Chondrocyte (in vitro differentiated cells): ENCODE measurements around the gene HYDIN. TPM values are rescaled to one million over a fixed set of nuclear protein-coding genes. Genes with fewer than 3 reads are reported as not detected.
"Not testable (repeated sequence)": the region's sequence is repeated elsewhere in the genome, so short reads cannot be mapped to it uniquely, and the experiment has no call there.

Experiments
- DNase-seq: peaks from one replicate; pipeline ENCODE4 v3.0.0; 2021; ENCODE audit warnings: mixed read lengths, low spot score
- H3K27ac Mint-ChIP-seq: one replicate; pipeline ENCODE4 v1.8.0; 2021; ENCODE audit warnings: mild to moderate bottlenecking, moderate library complexity, mixed read lengths; ENCODE audit not compliant: unreplicated experiment
- H3K27me3 Mint-ChIP-seq: 2 replicates; pipeline ENCODE4 v1.8.0; 2021; ENCODE audit warnings: low read depth, mixed read lengths
- H3K36me3 Mint-ChIP-seq: 2 replicates; pipeline ENCODE4 v1.8.0; 2021; ENCODE audit warnings: low read depth, mixed read lengths
- H3K4me1 Mint-ChIP-seq: 2 replicates; pipeline ENCODE4 v1.8.0; 2021; ENCODE audit warnings: low read depth, mild to moderate bottlenecking, mixed read lengths
- H3K4me3 Mint-ChIP-seq: one replicate; pipeline ENCODE4 v1.8.0; 2021; ENCODE audit warnings: mild to moderate bottlenecking, moderate library complexity, mixed read lengths; ENCODE audit not compliant: unreplicated experiment
- H3K9me3 Mint-ChIP-seq: 2 replicates; pipeline ENCODE4 v1.8.0; 2021; ENCODE audit warnings: low read depth, mixed read lengths
- CTCF ChIP-seq: fragments of 200-600 bp; sonication (generic); IDR thresholded peaks from 2 replicates; pipeline ENCODE4 v1.5.0; 2021; ENCODE audit warnings: antibody characterized with exemption, mild to moderate bottlenecking, moderate library complexity
- total RNA-seq: library from RNA; stranded (reverse); gene quantifications from 3 replicates; pipeline ENCODE4 v1.2.1, GENCODE V29; 2021

Gene HYDIN
- total RNA-seq, 1 donor from 2014 or later = not detected

- not testable (repeated sequence) for H3K36me3 Mint-ChIP-seq, DNase-seq, H3K27me3 Mint-ChIP-seq, H3K4me3 Mint-ChIP-seq, H3K27ac Mint-ChIP-seq, H3K4me1 Mint-ChIP-seq, H3K9me3 Mint-ChIP-seq
These were observed 365.8 kb downstream of the HYDIN start for GRCh38 chr16:70864698-70865097.

GRCh38 chr16:70861996-70862395, 368.5 kb downstream of the HYDIN start:
- not testable (repeated sequence) for H3K4me1 Mint-ChIP-seq, H3K9me3 Mint-ChIP-seq

GRCh38 chr16:70851299-70851698, 379.2 kb downstream of the HYDIN start:
- not testable (repeated sequence) for H3K36me3 Mint-ChIP-seq, DNase-seq, H3K27me3 Mint-ChIP-seq, H3K4me3 Mint-ChIP-seq, H3K27ac Mint-ChIP-seq, H3K4me1 Mint-ChIP-seq, H3K9me3 Mint-ChIP-seq

More at GRCh38 chr16:70861996-70862395, 368.5 kb downstream of the HYDIN start:
- not testable (repeated sequence) for H3K27ac Mint-ChIP-seq, H3K27me3 Mint-ChIP-seq, H3K36me3 Mint-ChIP-seq, H3K4me3 Mint-ChIP-seq, DNase-seq

GRCh38 chr16:70823498-70824118, 406.9 kb downstream of the HYDIN start:
- not testable (repeated sequence) for DNase-seq, H3K9me3 Mint-ChIP-seq

GRCh38 chr16:70822734-70823133, 407.8 kb downstream of the HYDIN start:
- H3K4me1 Mint-ChIP-seq = not testable (repeated sequence)

More at GRCh38 chr16:70823498-70824118, 406.9 kb downstream of the HYDIN start:
- not testable (repeated sequence) for H3K4me3 Mint-ChIP-seq, H3K4me1 Mint-ChIP-seq, H3K27me3 Mint-ChIP-seq, H3K27ac Mint-ChIP-seq, H3K36me3 Mint-ChIP-seq

GRCh38 chr16:70818088-70818487, 412.4 kb downstream of the HYDIN start:
- not testable (repeated sequence) for H3K27ac Mint-ChIP-seq, H3K27me3 Mint-ChIP-seq, DNase-seq, H3K4me1 Mint-ChIP-seq, H3K9me3 Mint-ChIP-seq, H3K36me3 Mint-ChIP-seq, H3K4me3 Mint-ChIP-seq

More at GRCh38 chr16:70822734-70823133, 407.8 kb downstream of the HYDIN start:
- not testable (repeated sequence) for H3K27ac Mint-ChIP-seq, H3K9me3 Mint-ChIP-seq, H3K4me3 Mint-ChIP-seq, H3K36me3 Mint-ChIP-seq, H3K27me3 Mint-ChIP-seq, DNase-seq

GRCh38 chr16:70809392-70810060, 421.0 kb downstream of the HYDIN start:
- Mint-ChIP-seq H3K36me3 (no peaks in the 10 kb centered on the region), H3K27ac (no peak overlapping the region), H3K27me3 (peaks cover 2% of the 10 kb centered on the region), H3K9me3 (peaks cover 1% of the 10 kb centered on the region), H3K4me3 (no peak overlapping the region), H3K4me1 (peaks cover 23% of the 10 kb centered on the region)
- no peak for TF ChIP-seq CTCF
- no peak for DNase-seq

- DNase-seq = no peak
- Mint-ChIP-seq H3K4me1 (peaks cover 31% of the 10 kb centered on the region), H3K9me3 (peaks cover 8% of the 10 kb centered on the region), H3K27ac (no peak overlapping the region), H3K27me3 (peaks cover 2% of the 10 kb centered on the region), H3K36me3 (no peaks in the 10 kb centered on the region), H3K4me3 (no peak overlapping the region)
- TF ChIP-seq CTCF = no peak
These were observed 422.2 kb downstream of the HYDIN start for GRCh38 chr16:70808371-70808770.
